Endothelial cell of umbilical vein (primary cell): ENCODE measurements around the gene F8. TPM values are rescaled to one million over a fixed set of nuclear protein-coding genes. Genes with fewer than 3 reads are reported as not detected.

ENCODE experiments used
- BruUV-seq: library from RNA; stranded (reverse); fragments of 400-500 nt; replicated peaks from 2 replicates; lab custom pipeline; 2021; lab: Mats Ljungman, UMichigan
- CTCF ChIA-PET: fragments of 300-600, 350-600 bp; sonication (Branson Sonifier 250); formaldehyde crosslinking; loops from one replicate; lab custom pipeline; 2021; ENCODE audit warnings: antibody characterized with exemption, inconsistent platforms; lab: Charles Lee
- POLR2A ChIA-PET: fragments of 300-600, 350-600 bp; sonication (Branson Sonifier 250); formaldehyde crosslinking; loops from one replicate; lab custom pipeline; 2021; ENCODE audit warnings: antibody characterized with exemption, inconsistent platforms; lab: Charles Lee
- DNase-seq: peaks from one replicate; pipeline ENCODE4 v3.0.0-alpha.2; 2011; ENCODE audit warnings: low read depth, low spot score
- FAIRE-seq: peaks from 2 replicates; lab custom pipeline; 2011; peaks lifted over from hg19 to GRCh38; lab: Jason Lieb, UNC
- H2AFZ ChIP-seq: 2 replicates; pipeline ENCODE4 v1.6.0; 2012; ENCODE audit warnings: low read depth, low read length, control low read depth, inconsistent platforms
- H3K27ac ChIP-seq: 2 replicates; pipeline ENCODE4 v1.5.1; 2011; ENCODE audit warnings: low read depth, mild to moderate bottlenecking, control low read depth, low read length, moderate library complexity; ENCODE audit not compliant: insufficient read depth
- H3K27me3 ChIP-seq, 2 experiments: 2 replicates each; pipeline versions ENCODE4 v1.6.0 to v1.6.1; 2011; ENCODE audit warnings: low read length in 2 of 2, mixed read lengths in 1 of 2; ENCODE audit not compliant: control insufficient read depth in 2 of 2, insufficient read depth in 2 of 2
- H3K36me3 ChIP-seq, 2 experiments: 2 replicates in 1 of 2; 3 replicates in 1 of 2; pipeline ENCODE4 v1.5.1; 2011; ENCODE audit warnings: low read length in 2 of 2, mild to moderate bottlenecking in 1 of 2, moderate library complexity in 1 of 2; ENCODE audit not compliant: control insufficient read depth in 2 of 2, insufficient read depth in 2 of 2; ENCODE audit errors: extremely low read depth in 1 of 2
- H3K4me1 ChIP-seq: 3 replicates; pipeline ENCODE4 v1.5.1; 2011; ENCODE audit warnings: mild to moderate bottlenecking, low read length; ENCODE audit not compliant: control insufficient read depth, insufficient read depth; ENCODE audit errors: extremely low read depth
- H3K4me2 ChIP-seq: 2 replicates; pipeline ENCODE4 v1.6.1; 2011; ENCODE audit warnings: low read length, control low read depth, mixed read lengths; ENCODE audit not compliant: insufficient read depth
- H3K4me3 ChIP-seq, 3 experiments: fragments of 200-600 bp in 1 of 3; sonication (generic), shearing (Covaris generic) in 1 of 3; replicated peaks in 1 of 3; 2 replicates each; pipeline ENCODE4 v1.5.1; 2011 to 2016; ENCODE audit warnings: control low read depth in 3 of 3, low read length in 3 of 3, mild to moderate bottlenecking in 2 of 3, inconsistent platforms in 1 of 3, low read depth in 1 of 3, moderate library complexity in 1 of 3; ENCODE audit not compliant: insufficient read depth in 1 of 3
- H3K79me2 ChIP-seq: 2 replicates; pipeline ENCODE4 v1.6.0; 2012; ENCODE audit warnings: low read length, inconsistent platforms; ENCODE audit not compliant: control insufficient read depth, insufficient read depth
- H3K9ac ChIP-seq: replicated peaks from 2 replicates; pipeline ENCODE3; 2011; ENCODE audit warnings: low read length, control low read depth; ENCODE audit not compliant: insufficient read depth; ENCODE audit errors: extremely low read depth
- H3K9me1 ChIP-seq: replicated peaks from 3 replicates; pipeline ENCODE4 v1.6.0; 2011; ENCODE audit warnings: mild to moderate bottlenecking, low read length; ENCODE audit not compliant: control insufficient read depth, insufficient read depth; ENCODE audit errors: extremely low read depth
- H3K9me3 ChIP-seq: replicated peaks from 2 replicates; pipeline ENCODE4 v1.5.1; 2012; ENCODE audit warnings: low read length, inconsistent platforms; ENCODE audit not compliant: control insufficient read depth, insufficient read depth
- H4K20me1 ChIP-seq: replicated peaks from 2 replicates; pipeline ENCODE3; 2011; ENCODE audit warnings: mild to moderate bottlenecking, low read length; ENCODE audit not compliant: control insufficient read depth, insufficient read depth; ENCODE audit errors: extremely low read depth
- EZH2 ChIP-seq: IDR thresholded peaks from 2 replicates; pipeline ENCODE4 v1.6.1; 2012; ENCODE audit warnings: borderline replicate concordance, low read depth, mild to moderate bottlenecking, moderate library complexity, low read length, inconsistent platforms; ENCODE audit not compliant: severe bottlenecking
- FOS ChIP-seq: IDR thresholded peaks from 2 replicates; pipeline ENCODE4 v1.6.1; 2011; ENCODE audit warnings: mild to moderate bottlenecking, low read length, moderate library complexity, borderline replicate concordance; ENCODE audit not compliant: insufficient read depth
- GATA2 ChIP-seq: IDR thresholded peaks from 2 replicates; pipeline ENCODE4 v1.7.0; 2011; ENCODE audit warnings: low read depth, mild to moderate bottlenecking, moderate library complexity, mixed read lengths, low read length; ENCODE audit not compliant: insufficient read length, insufficient read depth
- JUN ChIP-seq: IDR thresholded peaks from 2 replicates; pipeline ENCODE4 v1.6.1; 2011; ENCODE audit warnings: borderline replicate concordance, low read depth; ENCODE audit not compliant: insufficient read length, insufficient read depth
- MYC ChIP-seq: IDR thresholded peaks from one replicate; pipeline ENCODE4 v1.6.1; 2011; ENCODE audit warnings: mild to moderate bottlenecking, low read depth, low read length
- POLR2A ChIP-seq: IDR thresholded peaks from 2 replicates; pipeline ENCODE4 v1.6.1; 2012; ENCODE audit warnings: low read depth, mild to moderate bottlenecking, control low read depth, low read length
- POLR2AphosphoS5 ChIP-seq: IDR thresholded peaks from 2 replicates; pipeline ENCODE4 v1.6.1; 2012; ENCODE audit warnings: low read depth, mild to moderate bottlenecking, control low read depth, low read length, moderate library complexity; ENCODE audit not compliant: insufficient read depth
- dilution Hi-C: fragments of 300-500 bp; cut with MboI; formaldehyde crosslinking; loops from one replicate; pipeline ENCODE4 v1.15.0; 2019; ENCODE audit warnings: low sequenced_read_pairs; ENCODE audit not compliant: extremely low pct_ligation_motif_present
- intact Hi-C: fragments of 100-400 bp; cut with micrococcal nuclease; formaldehyde crosslinking; loops from one replicate; pipeline ENCODE4 v1.10.0; 2022
- polyA plus RNA-seq, 4 experiments: library from polyadenylated mRNA; depleted of rRNA in 3 of 4; stranded (reverse) in 3 of 4; unstranded in 1 of 4; fragments of >200 nt; gene quantifications; 2 replicates each; pipeline versions ENCODE4 v1.2.1 to v1.2.3, GENCODE V29; 2011 to 2012; ENCODE audit warnings: missing spikeins in 1 of 4
- total RNA-seq: library from RNA; stranded (reverse); gene quantifications from 2 replicates; pipeline ENCODE4 v1.2.3, GENCODE V29; 2021
- TF ChIP-seq, protein P1 (sequence below): IDR thresholded peaks from 2 replicates; pipeline ENCODE4 v1.6.1; 2011; ENCODE audit not compliant: insufficient read depth, insufficient read length
- TF ChIP-seq, protein P2 (sequence below), 2 donors: IDR thresholded peaks; 1 replicate in 1 of 2; 2 replicates in 1 of 2; pipeline ENCODE4 v1.5.1; 2011; ENCODE audit warnings: low read length in 2 of 2, mild to moderate bottlenecking in 2 of 2, moderate library complexity in 2 of 2, control low read depth in 1 of 2, inconsistent platforms in 1 of 2, low read depth in 1 of 2; ENCODE audit not compliant: insufficient read depth in 1 of 2; ENCODE audit errors: extremely low read depth in 1 of 2

Gene F8
- total and polyA plus RNA-seq, 2 donors (not counting 3 experiments of a cell fraction or from before 2014, with no cell fraction given), result 0.62 to 1.1 TPM

DNA sequence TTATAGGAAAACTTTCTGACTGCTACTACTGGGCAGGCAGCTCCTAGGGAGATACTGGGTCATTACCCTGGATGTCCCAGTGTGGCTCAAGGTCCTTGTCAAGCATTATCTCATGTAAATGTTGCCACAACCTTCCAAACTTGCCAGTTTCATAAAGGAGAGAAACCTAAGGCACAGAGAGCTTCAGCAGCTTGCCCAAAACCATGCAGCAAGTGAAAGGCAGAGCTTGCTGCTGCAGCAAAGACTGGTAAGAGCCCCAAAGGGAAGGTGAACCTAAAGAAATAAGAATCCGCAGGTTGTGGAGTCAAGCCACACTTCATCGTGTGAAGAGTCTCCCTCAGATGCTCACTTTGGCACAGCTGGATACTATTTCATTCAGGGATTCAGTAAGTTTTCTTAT lies 219.6 kb downstream of the F8 start:
- FAIRE-seq (no peak), DNase-seq (no peak)
- POLR2A ChIA-PET, result no interaction called here
- Histone ChIP-seq H3K79me2 (peaks cover 2% of the 10 kb centered on the region), H3K27ac (no peak overlapping the region), H3K4me1 (peaks cover 41% of the 10 kb centered on the region), H3K4me3 (no peak overlapping the region), H3K4me2 (no peak overlapping the region), H4K20me1 (no peaks in the 10 kb centered on the region), H3K9me3 (no peaks in the 10 kb centered on the region), H3K27me3 (no peaks in the 10 kb centered on the region), H3K36me3 (no peaks in the 10 kb centered on the region), H2AFZ (no peak overlapping the region), H3K9me1 (no peaks in the 10 kb centered on the region), H3K9ac (no peak overlapping the region)
- dilution Hi-C loops (no loop called here), intact Hi-C loops (no loop called here)
- no peak for TF ChIP-seq POLR2A
- no peak for TF ChIP-seq POLR2AphosphoS5
- TF ChIP-seq, protein P1, sequence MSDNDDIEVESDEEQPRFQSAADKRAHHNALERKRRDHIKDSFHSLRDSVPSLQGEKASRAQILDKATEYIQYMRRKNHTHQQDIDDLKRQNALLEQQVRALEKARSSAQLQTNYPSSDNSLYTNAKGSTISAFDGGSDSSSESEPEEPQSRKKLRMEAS, result no peak
- TF ChIP-seq MYC, result no peak
- no peak for TF ChIP-seq EZH2
- TF ChIP-seq GATA2, result no peak
- no peak for TF ChIP-seq JUN
- no peak for TF ChIP-seq FOS
- TF ChIP-seq, protein P2, sequence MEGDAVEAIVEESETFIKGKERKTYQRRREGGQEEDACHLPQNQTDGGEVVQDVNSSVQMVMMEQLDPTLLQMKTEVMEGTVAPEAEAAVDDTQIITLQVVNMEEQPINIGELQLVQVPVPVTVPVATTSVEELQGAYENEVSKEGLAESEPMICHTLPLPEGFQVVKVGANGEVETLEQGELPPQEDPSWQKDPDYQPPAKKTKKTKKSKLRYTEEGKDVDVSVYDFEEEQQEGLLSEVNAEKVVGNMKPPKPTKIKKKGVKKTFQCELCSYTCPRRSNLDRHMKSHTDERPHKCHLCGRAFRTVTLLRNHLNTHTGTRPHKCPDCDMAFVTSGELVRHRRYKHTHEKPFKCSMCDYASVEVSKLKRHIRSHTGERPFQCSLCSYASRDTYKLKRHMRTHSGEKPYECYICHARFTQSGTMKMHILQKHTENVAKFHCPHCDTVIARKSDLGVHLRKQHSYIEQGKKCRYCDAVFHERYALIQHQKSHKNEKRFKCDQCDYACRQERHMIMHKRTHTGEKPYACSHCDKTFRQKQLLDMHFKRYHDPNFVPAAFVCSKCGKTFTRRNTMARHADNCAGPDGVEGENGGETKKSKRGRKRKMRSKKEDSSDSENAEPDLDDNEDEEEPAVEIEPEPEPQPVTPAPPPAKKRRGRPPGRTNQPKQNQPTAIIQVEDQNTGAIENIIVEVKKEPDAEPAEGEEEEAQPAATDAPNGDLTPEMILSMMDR (IDR thresholded peaks at IDR 0.05; ENCODE audit: extremely low read depth in 1 of 2, insufficient read depth in 1 of 2, low read depth in 1 of 2, low read length in 2 of 2), result no peak
- CTCF ChIA-PET, result interaction anchor here (0.9 to 1.2 kb wide), 2 partner anchors 15 to 54 kb away, joined by 3 to 7 read pairs; no protein-coding TSS in a partner anchor
- no TSS peak for BruUV-seq
